OCI-LY1 (cell line): Measurements from ENCODE around the gene POLR1E.

Source experiments
- H2AFZ ChIP-seq: fragments of 200-600 bp; sonication (generic), shearing (Covaris generic); 2 replicates; pipeline ENCODE4 v1.6.0; 2014; ENCODE audit warnings: antibody characterized with exemption, mild to moderate bottlenecking, low read length
- H3F3A ChIP-seq: fragments of 200-600 bp; sonication (generic), shearing (Covaris generic); 2 replicates; pipeline ENCODE4 v1.6.0; 2014; ENCODE audit warnings: mild to moderate bottlenecking, antibody characterized with exemption, low read length, moderate library complexity; ENCODE audit not compliant: insufficient read depth
- H3K27ac ChIP-seq: fragments of 200-600 bp; sonication (generic); 2 replicates; pipeline ENCODE4 v1.5.1; 2014; ENCODE audit warnings: low read length, mixed run types, mild to moderate bottlenecking, low read depth; ENCODE audit not compliant: poor library complexity, severe bottlenecking
- H3K27me3 ChIP-seq: fragments of 200-600 bp; sonication (generic); 2 replicates; pipeline ENCODE4 v1.6.0; 2014; ENCODE audit warnings: antibody characterized with exemption, mild to moderate bottlenecking, low read length, moderate library complexity; ENCODE audit not compliant: insufficient read depth
- H3K36me3 ChIP-seq: fragments of 200-600 bp; sonication (generic); 2 replicates; pipeline ENCODE4 v1.6.1; 2014; ENCODE audit warnings: mild to moderate bottlenecking, antibody characterized with exemption, low read length, moderate library complexity, mixed read lengths; ENCODE audit not compliant: insufficient read depth
- H3K4me1 ChIP-seq: fragments of 200-600 bp; sonication (generic); 2 replicates; pipeline ENCODE4 v1.5.1; 2014; ENCODE audit warnings: mild to moderate bottlenecking, low read length, moderate library complexity; ENCODE audit not compliant: insufficient read depth, severe bottlenecking
- H3K4me2 ChIP-seq: fragments of 200-600 bp; sonication (generic), shearing (Covaris generic); 2 replicates; pipeline ENCODE4 v1.6.1; 2014; ENCODE audit warnings: low read length
- H3K4me3 ChIP-seq: fragments of 200-600 bp; sonication (generic); 2 replicates; pipeline ENCODE4 v1.5.1; 2014; ENCODE audit warnings: low read length, low read depth, mild to moderate bottlenecking, mixed read lengths; ENCODE audit not compliant: poor library complexity, severe bottlenecking
- H3K79me2 ChIP-seq: fragments of 200-600 bp; shearing (Covaris generic); 2 replicates; pipeline ENCODE4 v1.6.1; 2016; ENCODE audit warnings: mixed run types, low read length, mixed read lengths; ENCODE audit not compliant: insufficient read depth
- H3K9ac ChIP-seq: fragments of 200-600 bp; sonication (generic), shearing (Covaris generic); 2 replicates; pipeline ENCODE4 v1.6.1; 2014; ENCODE audit warnings: mild to moderate bottlenecking, low read length, mixed read lengths
- H3K9me2 ChIP-seq: fragments of 200-600 bp; sonication (generic), shearing (Covaris generic); 2 replicates; pipeline ENCODE4 v1.6.1; 2014; ENCODE audit warnings: low read depth, mild to moderate bottlenecking, low read length, mixed read lengths
- H3K9me3 ChIP-seq: fragments of 200-600 bp; shearing (Covaris generic); 2 replicates; pipeline ENCODE4 v1.6.1; 2014; ENCODE audit warnings: low read length, mixed read lengths
- H4K20me1 ChIP-seq: fragments of 200-600 bp; sonication (generic), shearing (Covaris generic); 2 replicates; pipeline ENCODE4 v1.6.0; 2016; ENCODE audit warnings: mild to moderate bottlenecking, low read length; ENCODE audit not compliant: insufficient read depth
- EZH2 ChIP-seq: fragments of 200-600 bp; sonication (generic), shearing (Covaris generic); IDR thresholded peaks from 2 replicates; pipeline ENCODE4 v1.8.0; 2017; ENCODE audit warnings: borderline replicate concordance, mixed run types, mild to moderate bottlenecking, antibody characterized with exemption, low read length, moderate library complexity, mixed read lengths
- TF ChIP-seq, protein P1 (sequence below): fragments of 200-600 bp; sonication (generic), shearing (Covaris generic); IDR thresholded peaks from 2 replicates; pipeline ENCODE4 v1.5.1; 2017; ENCODE audit warnings: mild to moderate bottlenecking, antibody characterized with exemption, low read length, moderate library complexity, mixed read lengths

The POLR1E gene

DNA sequence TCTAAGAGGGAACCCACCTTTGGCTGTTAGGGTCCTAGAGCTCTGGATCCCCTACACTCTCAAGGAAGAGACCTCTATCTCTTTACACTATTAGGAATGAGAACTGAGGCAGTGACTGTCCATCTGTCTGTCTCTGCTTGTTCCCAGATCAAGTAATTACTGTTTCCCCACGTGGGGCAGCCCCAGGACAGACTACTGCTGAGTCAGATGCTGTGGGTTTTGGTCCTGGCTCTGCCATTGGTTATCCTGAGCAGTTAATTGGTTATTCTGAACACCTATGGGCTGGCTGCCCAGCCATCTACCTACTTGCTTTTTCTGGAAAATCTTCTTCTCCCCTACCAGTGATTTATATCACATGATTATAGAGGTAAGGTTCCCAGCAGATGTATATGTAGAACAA, 57.1 kb downstream of the POLR1E start:
- no peaks in the 10 kb centered on the region for H3K27me3 ChIP-seq
- H3F3A ChIP-seq = no peaks in the 10 kb centered on the region
- no peaks in the 10 kb centered on the region for H3K4me1 ChIP-seq
- peaks cover 53% of the 10 kb centered on the region for H3K36me3 ChIP-seq
- H4K20me1 ChIP-seq = no peaks in the 10 kb centered on the region
- H3K4me3 ChIP-seq = no peak overlapping the region
- no peaks in the 10 kb centered on the region for H3K9me2 ChIP-seq
- no peak overlapping the region for H3K27ac ChIP-seq
- H3K79me2 ChIP-seq = no peaks in the 10 kb centered on the region
- H3K4me2 ChIP-seq = no peak overlapping the region
- no peak for TF ChIP-seq EZH2
- TF ChIP-seq, protein P1, sequence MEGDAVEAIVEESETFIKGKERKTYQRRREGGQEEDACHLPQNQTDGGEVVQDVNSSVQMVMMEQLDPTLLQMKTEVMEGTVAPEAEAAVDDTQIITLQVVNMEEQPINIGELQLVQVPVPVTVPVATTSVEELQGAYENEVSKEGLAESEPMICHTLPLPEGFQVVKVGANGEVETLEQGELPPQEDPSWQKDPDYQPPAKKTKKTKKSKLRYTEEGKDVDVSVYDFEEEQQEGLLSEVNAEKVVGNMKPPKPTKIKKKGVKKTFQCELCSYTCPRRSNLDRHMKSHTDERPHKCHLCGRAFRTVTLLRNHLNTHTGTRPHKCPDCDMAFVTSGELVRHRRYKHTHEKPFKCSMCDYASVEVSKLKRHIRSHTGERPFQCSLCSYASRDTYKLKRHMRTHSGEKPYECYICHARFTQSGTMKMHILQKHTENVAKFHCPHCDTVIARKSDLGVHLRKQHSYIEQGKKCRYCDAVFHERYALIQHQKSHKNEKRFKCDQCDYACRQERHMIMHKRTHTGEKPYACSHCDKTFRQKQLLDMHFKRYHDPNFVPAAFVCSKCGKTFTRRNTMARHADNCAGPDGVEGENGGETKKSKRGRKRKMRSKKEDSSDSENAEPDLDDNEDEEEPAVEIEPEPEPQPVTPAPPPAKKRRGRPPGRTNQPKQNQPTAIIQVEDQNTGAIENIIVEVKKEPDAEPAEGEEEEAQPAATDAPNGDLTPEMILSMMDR = no peak
- no peak overlapping the region for H2AFZ ChIP-seq
- H3K9me3 ChIP-seq = no peaks in the 10 kb centered on the region
- no peak overlapping the region for H3K9ac ChIP-seq

DNA sequence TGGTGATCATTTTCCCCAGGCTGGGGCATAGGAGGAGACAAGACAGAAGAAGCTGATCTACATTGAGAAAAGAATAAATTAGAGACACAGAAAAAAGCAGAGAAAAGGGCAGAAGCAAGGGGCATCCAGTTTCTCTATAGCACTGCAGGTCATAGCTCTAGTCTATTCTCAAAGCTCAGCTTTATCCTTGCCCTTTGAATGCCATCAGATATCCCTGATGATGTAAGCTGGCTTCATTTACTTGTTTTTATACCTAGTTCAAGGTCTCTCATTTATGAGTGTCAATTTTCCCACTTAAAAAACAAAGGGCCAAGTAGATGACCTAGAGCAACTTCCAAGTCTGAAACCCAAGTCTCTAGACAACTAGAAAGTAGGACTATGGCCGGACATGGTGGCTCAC, 57.7 kb downstream of the POLR1E start:
- H3K9ac ChIP-seq = no peak overlapping the region
- H3K36me3 ChIP-seq = peaks cover 48% of the 10 kb centered on the region
- no peaks in the 10 kb centered on the region for H4K20me1 ChIP-seq
- TF ChIP-seq EZH2 = no peak
- TF ChIP-seq, protein P1 = no peak
- H3K9me2 ChIP-seq = no peaks in the 10 kb centered on the region
- no peak overlapping the region for H3K4me3 ChIP-seq
- H3K27ac ChIP-seq = no peak overlapping the region
- H2AFZ ChIP-seq = no peak overlapping the region
- no peaks in the 10 kb centered on the region for H3F3A ChIP-seq
- no peaks in the 10 kb centered on the region for H3K9me3 ChIP-seq
- no peak overlapping the region for H3K4me2 ChIP-seq
- H3K27me3 ChIP-seq = no peaks in the 10 kb centered on the region
- H3K79me2 ChIP-seq = no peaks in the 10 kb centered on the region
- H3K4me1 ChIP-seq = no peaks in the 10 kb centered on the region

DNA sequence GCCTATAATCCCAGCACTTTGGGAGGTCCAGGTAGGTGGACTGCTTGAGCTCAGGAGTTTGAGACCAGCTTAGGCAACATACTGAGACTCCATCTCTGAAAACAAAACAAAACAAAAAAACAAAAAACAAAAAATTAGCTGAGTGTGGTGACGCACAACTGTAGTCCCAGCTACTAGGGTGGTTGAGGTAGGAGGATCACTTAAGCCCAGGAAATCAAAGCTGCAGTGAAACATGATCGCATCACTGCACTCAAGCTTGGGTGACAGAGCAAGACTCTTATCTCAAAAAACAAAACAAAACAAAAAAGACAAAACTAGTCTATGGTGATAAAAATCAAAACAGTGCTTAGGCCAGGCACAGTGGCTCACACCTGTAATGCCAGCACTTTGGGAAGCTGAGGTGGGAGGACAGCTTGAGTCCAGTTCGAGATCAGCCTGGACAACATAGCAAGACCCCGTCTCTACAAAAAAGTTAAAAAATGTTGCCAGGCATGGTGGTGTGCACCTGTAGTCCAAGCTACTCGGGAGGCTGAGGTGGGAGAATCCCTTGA, 61.7 kb downstream of the POLR1E start:
- H3K27ac ChIP-seq = no peak overlapping the region
- H3F3A ChIP-seq = no peaks in the 10 kb centered on the region
- H3K9me2 ChIP-seq = no peaks in the 10 kb centered on the region

More for the DNA sequence above, 61.7 kb downstream of the POLR1E start:
- no peak overlapping the region for H3K4me2 ChIP-seq
- TF ChIP-seq, protein P1 = no peak
- no peak for TF ChIP-seq EZH2
- H2AFZ ChIP-seq = no peak overlapping the region
- no peaks in the 10 kb centered on the region for H3K9me3 ChIP-seq
- H3K9ac ChIP-seq = no peak overlapping the region
- no peaks in the 10 kb centered on the region for H3K79me2 ChIP-seq
- no peak overlapping the region for H3K4me3 ChIP-seq
- peaks cover 17% of the 10 kb centered on the region for H3K36me3 ChIP-seq
- peaks cover 17% of the 10 kb centered on the region for H3K4me1 ChIP-seq
- no peaks in the 10 kb centered on the region for H3K27me3 ChIP-seq
- no peaks in the 10 kb centered on the region for H4K20me1 ChIP-seq
